Activated CD4-positive, alpha-beta T cell treated with anti-CD3 and anti-CD28 coated beads for 36 hours (primary cell): ENCODE measurements around the gene MAEL. TPM values are rescaled to one million over a fixed set of nuclear protein-coding genes. Genes with fewer than 3 reads are reported as not detected.

Experiments used
- ATAC-seq: fragments of 200-7000 bp; cut with Tn5 transposase; one replicate; pipeline ENCODE4 v1.10.0; 2021; ENCODE audit warnings: mild to moderate bottlenecking, moderate library complexity
- CTCF ChIA-PET: fragments of 350-600 bp; sonication (Branson Sonifier 250); formaldehyde crosslinking; loops from one replicate; lab custom pipeline; 2021; ENCODE audit warnings: antibody characterized with exemption; lab: Charles Lee
- POLR2A ChIA-PET: fragments of 350-600 bp; sonication (Branson Sonifier 250); formaldehyde crosslinking; loops from one replicate; lab custom pipeline; 2021; ENCODE audit warnings: antibody characterized with exemption, inconsistent platforms; lab: Charles Lee
- DNase-seq: peaks from one replicate; pipeline ENCODE4 v3.0.0-alpha.2; 2020
- H3K27ac Mint-ChIP-seq: one replicate; pipeline ENCODE4 v1.8.0; 2021; ENCODE audit warnings: mixed read lengths
- H3K27me3 Mint-ChIP-seq: one replicate; pipeline ENCODE4 v1.8.0; 2021; ENCODE audit warnings: mixed read lengths
- H3K36me3 Mint-ChIP-seq: one replicate; pipeline ENCODE4 v1.8.0; 2021; ENCODE audit warnings: low read depth, mixed read lengths
- H3K4me1 Mint-ChIP-seq: one replicate; pipeline ENCODE4 v1.8.0; 2021; ENCODE audit warnings: mixed read lengths
- H3K4me3 Mint-ChIP-seq: one replicate; pipeline ENCODE4 v1.8.0; 2021; ENCODE audit warnings: mild to moderate bottlenecking, moderate library complexity, mixed read lengths
- H3K9me3 Mint-ChIP-seq: one replicate; pipeline ENCODE4 v1.8.0; 2021; ENCODE audit warnings: low read depth, mixed read lengths
- intact Hi-C, 2 experiments: fragments of 100-400 bp; cut with DNase I in 1 of 2; cut with micrococcal nuclease in 1 of 2; formaldehyde crosslinking; loops; one replicate each; pipeline versions ENCODE4 v1.14.2 to v1.15.1; 2022 to 2024; cut with DNase I, micrococcal nuclease
- total RNA-seq, 2 experiments: library from RNA; stranded (reverse); gene quantifications; one replicate each; pipeline ENCODE4 v1.2.3, GENCODE V29; 2021

MAEL gene
- total RNA-seq, 2 experiments from 2014 or later: 0.11 TPM; not detected in 1

DNA sequence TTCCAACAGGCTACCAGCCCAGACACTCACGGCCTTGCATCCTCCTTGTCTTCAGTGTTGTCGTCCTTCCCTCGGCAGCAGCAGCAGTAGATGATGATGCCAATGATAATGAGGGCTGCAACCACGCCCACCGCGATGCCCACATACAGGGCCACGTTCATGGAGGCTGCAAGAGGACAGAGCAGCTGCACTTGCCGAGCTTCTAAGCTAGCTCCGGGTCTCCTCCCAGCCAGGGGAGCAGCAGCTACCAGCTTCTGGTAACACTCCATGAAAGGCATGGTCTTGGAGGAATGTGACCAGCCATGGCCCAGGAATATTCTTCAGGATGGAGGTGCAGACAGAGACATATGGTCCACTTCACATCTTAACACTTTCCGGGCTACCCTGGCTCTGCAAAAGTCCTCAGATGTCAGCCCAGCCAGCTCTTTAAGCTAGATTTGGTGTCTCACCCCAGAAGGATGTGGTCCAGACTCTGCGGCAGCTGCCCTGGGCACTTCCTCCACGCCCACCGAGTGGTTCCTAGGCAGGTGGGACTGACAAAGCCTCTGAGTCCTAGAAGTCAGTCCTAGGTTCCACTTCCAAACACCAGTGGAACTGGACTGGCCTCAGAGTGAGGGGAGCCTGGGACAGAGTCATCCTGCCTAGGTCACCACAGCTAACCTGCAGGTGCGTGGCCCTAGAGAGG, 66.0 kb downstream of the MAEL start:
- no peaks in the 10 kb centered on the region for H3K36me3 Mint-ChIP-seq
- no peaks in the 10 kb centered on the region for H3K9me3 Mint-ChIP-seq
- ChIA-PET POLR2A (no interaction called here), CTCF (interaction anchor here (0.6 to 6.9 kb wide), 3 partner anchors 11 to 237 kb away, joined by 3 to 53 read pairs (median 4); no protein-coding TSS in a partner anchor)
- H3K27ac Mint-ChIP-seq: no peak overlapping the region
- H3K4me1 Mint-ChIP-seq: peaks cover 7% of the 10 kb centered on the region
- no peak for DNase-seq
- H3K27me3 Mint-ChIP-seq: no peaks in the 10 kb centered on the region
- H3K4me3 Mint-ChIP-seq: no peak overlapping the region
- ATAC-seq: no peak
- intact Hi-C loops: loop anchor here (5.0 kb wide), 2 partner anchors 83 to 218 kb away; partner anchors contain the start of gene POGK (in 1 of the 2)

DNA sequence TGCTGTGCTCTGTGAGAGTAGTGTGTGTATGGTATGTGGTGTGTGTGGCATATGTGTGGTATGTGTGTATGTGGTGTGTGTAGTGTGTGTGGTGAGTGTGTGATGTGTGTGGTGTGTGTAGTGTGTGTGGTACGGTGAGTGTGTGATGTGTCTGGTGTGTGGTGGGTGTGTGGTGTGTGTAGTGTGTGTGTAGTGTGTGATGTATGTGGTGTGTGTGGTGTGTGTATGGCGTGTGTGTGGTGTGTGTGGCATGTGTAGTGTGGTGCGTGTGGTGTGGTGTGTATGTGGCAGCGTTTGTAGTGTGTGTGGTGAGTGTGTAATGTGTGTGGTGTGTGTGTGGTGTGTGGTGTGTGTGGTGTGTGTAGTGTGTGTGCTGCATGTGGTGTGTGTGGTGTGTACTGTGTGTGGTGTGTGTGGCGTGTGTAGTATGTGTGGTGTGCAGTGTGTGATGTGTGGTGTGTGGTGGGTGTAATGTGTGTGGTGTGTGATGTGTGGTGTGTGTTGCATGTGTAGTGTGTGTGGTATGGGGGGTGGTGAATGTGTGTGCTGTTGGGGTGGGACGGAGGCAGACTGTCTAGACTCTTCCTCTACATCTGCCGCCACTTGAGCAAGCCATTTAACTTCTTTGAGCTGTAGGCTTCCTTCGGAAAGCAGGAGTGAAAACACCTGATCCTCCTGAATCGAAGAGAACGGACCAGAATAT, 67.6 kb downstream of the MAEL start:
- Mint-ChIP-seq H3K27me3 (no peaks in the 10 kb centered on the region), H3K4me1 (peaks cover 7% of the 10 kb centered on the region), H3K27ac (no peak overlapping the region), H3K4me3 (no peak overlapping the region), H3K9me3 (no peaks in the 10 kb centered on the region), H3K36me3 (no peaks in the 10 kb centered on the region)
- POLR2A ChIA-PET: no interaction called here
- peak; percentile 21 for ATAC-seq
- CTCF ChIA-PET: interaction anchor here (0.8 to 11.2 kb wide), 14 partner anchors 10 to 471 kb away, joined by 3 to 541 read pairs (median 4); partner anchors contain the start of gene TADA1
- no peak for DNase-seq
- intact Hi-C loops: loop anchor here (5.0 kb wide), 2 partner anchors 84 to 219 kb away; partner anchors contain the start of gene POGK (in 1 of the 2)

DNA sequence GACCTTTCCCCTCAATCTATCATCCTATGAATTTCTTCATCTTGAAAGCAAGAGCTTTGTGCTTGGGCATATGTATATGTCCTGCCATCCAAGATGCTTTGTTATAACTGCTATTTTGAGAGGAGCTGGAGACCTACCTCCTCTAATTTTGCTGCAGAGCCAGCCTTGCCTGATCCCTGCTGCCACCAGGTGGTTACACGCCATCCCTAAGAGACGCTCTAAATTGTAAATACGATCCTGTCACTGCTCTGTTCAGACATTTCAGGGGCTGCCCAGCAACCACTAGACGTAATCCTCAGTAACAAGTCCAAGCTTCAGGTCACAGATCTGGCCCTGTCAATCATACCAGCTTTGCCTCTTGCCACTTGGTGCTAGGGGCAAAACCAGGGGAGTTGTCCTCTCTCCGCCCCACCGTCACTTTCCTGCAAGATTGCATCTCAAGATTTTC, 68.2 kb downstream of the MAEL start:
- Mint-ChIP-seq H3K4me3 (no peak overlapping the region), H3K27me3 (no peaks in the 10 kb centered on the region), H3K4me1 (peaks cover 7% of the 10 kb centered on the region), H3K9me3 (no peaks in the 10 kb centered on the region), H3K36me3 (no peaks in the 10 kb centered on the region), H3K27ac (no peak overlapping the region)
- POLR2A ChIA-PET: interaction anchor here (0.6 kb wide), 2 partner anchors 147 to 433 kb away, joined by 3 read pairs; no protein-coding TSS in a partner anchor
- CTCF ChIA-PET: interaction anchor here (0.7 to 11.2 kb wide), 15 partner anchors 10 to 471 kb away, joined by 3 to 541 read pairs (median 4); partner anchors contain the start of gene TADA1
- ATAC-seq (peak; percentile 79), DNase-seq (peak; percentile 72)
- intact Hi-C loops: loop anchor here (5.0 kb wide), 2 partner anchors 85 to 220 kb away; partner anchors contain the start of gene POGK (in 1 of the 2)

DNA sequence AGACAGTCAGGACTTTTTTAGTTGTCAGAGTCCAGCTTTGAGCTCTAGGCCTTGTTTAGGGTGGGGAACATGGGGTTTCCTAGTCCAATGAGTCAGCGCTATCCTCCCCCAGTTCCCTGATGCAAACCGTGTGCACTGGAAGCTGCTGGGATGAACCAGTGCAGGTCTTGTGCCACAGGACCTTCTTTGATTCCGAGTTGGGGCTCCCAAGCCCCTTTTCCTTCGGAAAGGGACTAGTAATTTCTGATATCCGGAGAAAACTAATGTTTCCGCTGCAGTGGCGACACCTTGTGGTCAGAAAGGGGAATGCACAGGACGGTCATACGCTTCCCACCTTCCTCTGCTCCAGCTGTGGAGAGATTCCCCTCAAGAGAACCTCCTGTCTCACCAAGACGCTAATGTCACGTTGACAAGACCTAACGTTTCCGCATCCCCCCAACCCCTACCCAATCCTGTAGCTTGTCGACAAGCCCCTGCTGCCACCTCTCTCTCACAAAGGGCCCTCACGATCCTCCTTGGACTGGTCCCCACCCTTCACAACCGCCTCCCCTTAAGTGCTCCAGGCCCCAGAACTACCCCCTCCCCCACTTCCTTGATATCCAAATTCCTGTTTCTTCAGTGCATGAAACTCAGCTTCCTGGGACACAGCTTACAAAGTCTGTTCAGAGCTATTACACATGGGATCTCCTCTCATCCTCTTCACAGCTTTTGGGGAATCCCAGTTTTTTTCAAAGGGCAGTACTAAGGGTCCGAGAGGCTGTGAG, 70.1 kb downstream of the MAEL start:
- DNase-seq: peak; percentile 85
- intact Hi-C loops: loop anchor here (1.0 to 5.0 kb wide), 7 partner anchors 84 to 1132 kb away; partner anchors contain the start of genes ILDR2 (in 1 of the 2), POGK (in 1 of the 2) and TADA1 (in 1 of the 2)
- peak; percentile 55 for ATAC-seq
- H3K4me1 Mint-ChIP-seq: peaks cover 7% of the 10 kb centered on the region
- CTCF ChIA-PET: interaction anchor here (0.5 to 11.2 kb wide), 74 partner anchors 8 to 1176 kb away, joined by 3 to 541 read pairs (median 5); partner anchors contain the start of genes CREG1, GPA33, ILDR2 and POU2F1
- POLR2A ChIA-PET: interaction anchor here (1.0 to 1.5 kb wide), 3 partner anchors 81 to 161 kb away, joined by 4 to 5 read pairs (median 4); partner anchors contain the start of gene POU2F1
- no peaks in the 10 kb centered on the region for H3K36me3 Mint-ChIP-seq
- no peaks in the 10 kb centered on the region for H3K9me3 Mint-ChIP-seq
- H3K27ac Mint-ChIP-seq: peak overlapping the region; percentile 61
- no peaks in the 10 kb centered on the region for H3K27me3 Mint-ChIP-seq
- H3K4me3 Mint-ChIP-seq: no peak overlapping the region

DNA sequence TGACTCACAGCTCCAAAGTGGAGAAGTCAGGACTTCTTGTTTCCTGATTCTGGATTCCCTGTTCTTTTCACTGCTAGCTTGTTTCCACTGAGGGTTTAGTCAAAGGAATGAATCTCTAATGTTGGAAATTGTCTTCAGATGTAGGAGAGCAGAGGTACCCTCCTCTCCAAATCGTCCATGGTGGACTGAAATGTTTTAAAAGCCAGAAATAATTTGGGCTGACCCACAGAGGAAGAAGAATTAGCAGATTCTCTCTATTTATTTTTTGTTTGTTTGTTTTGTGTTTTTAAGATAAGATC, 70.7 kb downstream of the MAEL start:
- ATAC-seq (no peak), DNase-seq (no peak)
- H3K27ac Mint-ChIP-seq: peak overlapping the region; percentile 27
- ChIA-PET POLR2A (interaction anchor here (1.0 to 1.4 kb wide), 2 partner anchors 81 to 161 kb away, joined by 4 to 5 read pairs; partner anchors contain the start of gene POU2F1), CTCF (interaction anchor here (0.6 to 11.2 kb wide), 55 partner anchors 8 to 579 kb away, joined by 3 to 541 read pairs (median 5); partner anchors contain the start of genes POU2F1 and TADA1)
- intact Hi-C loops: loop anchor here (1.0 to 10.0 kb wide), 8 partner anchors 85 to 1133 kb away; partner anchors contain the start of genes ILDR2 (in 1 of the 2), POGK (in 1 of the 2) and TADA1 (in 1 of the 2)
- H3K4me1 Mint-ChIP-seq: peaks cover 7% of the 10 kb centered on the region
- H3K36me3 Mint-ChIP-seq: no peaks in the 10 kb centered on the region
- H3K27me3 Mint-ChIP-seq: no peaks in the 10 kb centered on the region
- H3K4me3 Mint-ChIP-seq: no peak overlapping the region
- no peaks in the 10 kb centered on the region for H3K9me3 Mint-ChIP-seq

DNA sequence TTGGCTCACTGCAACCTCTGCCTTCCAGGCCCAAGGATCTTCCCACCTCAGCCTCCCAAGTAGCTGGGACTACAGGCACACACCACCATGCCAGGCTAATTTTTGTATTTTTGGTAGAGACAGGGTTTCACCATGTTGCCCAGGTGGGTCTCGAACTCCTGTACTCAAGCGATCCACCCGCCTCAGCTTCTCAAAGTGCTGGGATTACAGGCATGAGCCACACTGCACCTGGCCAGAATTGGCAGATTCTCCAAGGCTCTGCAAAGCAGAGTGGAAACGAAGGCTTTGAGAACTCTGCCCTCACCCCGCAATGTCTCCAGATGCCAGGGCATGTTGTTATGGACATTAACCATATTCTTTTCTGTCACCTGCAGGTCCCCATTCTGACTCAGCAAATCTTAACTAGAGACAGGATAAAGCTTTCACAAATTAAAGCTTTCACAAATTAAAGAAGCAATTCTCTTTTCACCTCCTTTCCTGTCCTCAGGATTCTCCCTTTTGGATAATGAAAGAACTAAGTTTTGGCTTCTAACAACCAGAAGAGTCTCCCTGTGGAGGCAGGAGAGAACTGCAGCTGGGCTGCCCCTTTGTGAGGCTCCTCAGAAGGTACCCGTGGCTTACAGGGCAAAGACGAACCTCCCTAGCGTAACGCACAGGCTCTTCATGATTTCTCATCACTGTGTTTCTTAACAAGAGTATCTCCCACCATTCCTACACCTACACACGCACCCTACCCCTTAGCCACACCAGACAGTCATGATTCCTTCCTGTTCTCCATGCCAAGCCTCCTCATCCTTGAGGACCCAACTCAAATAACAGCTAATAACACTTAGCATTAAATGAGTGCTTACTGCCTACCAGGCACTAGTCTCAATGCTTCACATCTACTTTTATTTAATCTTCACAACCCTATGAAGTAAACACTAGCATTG, 71.3 kb downstream of the MAEL start:
- no peaks in the 10 kb centered on the region for H3K9me3 Mint-ChIP-seq
- no peak for DNase-seq
- ChIA-PET POLR2A (interaction anchor here (1.0 to 1.4 kb wide), 2 partner anchors 82 to 160 kb away, joined by 4 to 5 read pairs; partner anchors contain the start of gene POU2F1), CTCF (interaction anchor here (0.6 to 11.2 kb wide), 37 partner anchors 9 to 495 kb away, joined by 3 to 541 read pairs (median 6); partner anchors contain the start of genes POU2F1 and TADA1)
- H3K27ac Mint-ChIP-seq: peak overlapping the region; percentile 27
- ATAC-seq: no peak
- no peaks in the 10 kb centered on the region for H3K27me3 Mint-ChIP-seq
- no peaks in the 10 kb centered on the region for H3K36me3 Mint-ChIP-seq
- peaks cover 7% of the 10 kb centered on the region for H3K4me1 Mint-ChIP-seq
- intact Hi-C loops: loop anchor here in 1 of 2 experiments (10.0 kb wide), 1 partner anchor 374 kb away; no protein-coding TSS in a partner anchor
- no peak overlapping the region for H3K4me3 Mint-ChIP-seq

DNA sequence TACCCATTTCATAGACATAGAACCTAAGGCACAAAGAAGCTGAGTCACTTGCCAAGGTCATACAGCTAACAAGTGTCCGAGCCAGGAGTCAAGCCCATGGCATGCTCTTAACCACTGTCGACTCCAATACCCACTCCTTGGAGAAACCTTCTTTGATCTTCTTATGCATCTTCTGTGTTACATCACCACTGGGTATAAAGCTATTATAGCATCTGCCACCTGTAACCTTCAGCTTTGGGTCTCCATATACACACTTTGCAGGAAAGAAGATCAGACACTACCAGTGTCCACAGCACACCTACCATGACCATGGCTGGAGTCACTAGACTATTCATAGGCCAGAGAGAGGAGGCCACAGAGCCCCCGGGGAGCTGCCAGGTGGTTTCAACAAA, 72.0 kb downstream of the MAEL start:
- H3K4me1 Mint-ChIP-seq: peaks cover 7% of the 10 kb centered on the region
- ChIA-PET CTCF (interaction anchor here (0.6 to 11.2 kb wide), 15 partner anchors 17 to 495 kb away, joined by 3 to 541 read pairs (median 6); partner anchors contain the start of gene TADA1), POLR2A (no interaction called here)
- no peak for DNase-seq
- H3K9me3 Mint-ChIP-seq: no peaks in the 10 kb centered on the region
- H3K27me3 Mint-ChIP-seq: no peaks in the 10 kb centered on the region
- intact Hi-C loops: loop anchor here in 1 of 2 experiments (10.0 kb wide), 1 partner anchor 374 kb away; no protein-coding TSS in a partner anchor
- H3K27ac Mint-ChIP-seq: no peak overlapping the region
- no peak for ATAC-seq
- no peak overlapping the region for H3K4me3 Mint-ChIP-seq
- H3K36me3 Mint-ChIP-seq: no peaks in the 10 kb centered on the region

DNA sequence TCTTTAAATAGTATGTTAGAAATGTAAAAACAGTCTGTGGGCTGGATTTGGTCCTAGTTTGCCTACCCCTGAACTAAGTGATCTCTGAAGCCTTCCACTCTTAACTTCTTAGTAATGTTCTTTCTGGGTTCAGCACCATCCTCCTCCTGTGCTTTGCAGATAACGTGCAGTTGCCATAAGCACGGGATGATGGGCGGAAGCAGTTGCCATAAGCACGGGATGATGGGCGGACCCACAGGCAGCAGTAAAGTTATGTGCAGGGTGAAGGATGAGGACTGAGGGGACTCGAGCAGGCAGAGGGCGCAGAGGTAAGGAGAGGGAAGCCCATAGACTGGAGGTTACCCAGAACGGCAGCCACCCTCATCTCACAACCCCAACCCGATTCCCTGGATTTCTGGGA, 75.5 kb downstream of the MAEL start:
- no peaks in the 10 kb centered on the region for H3K36me3 Mint-ChIP-seq
- H3K9me3 Mint-ChIP-seq: no peaks in the 10 kb centered on the region
- ChIA-PET CTCF (interaction anchor here (0.7 to 11.2 kb wide), 5 partner anchors 13 to 162 kb away, joined by 3 to 541 read pairs (median 3); no protein-coding TSS in a partner anchor), POLR2A (no interaction called here)
- no peak overlapping the region for H3K4me3 Mint-ChIP-seq
- no peaks in the 10 kb centered on the region for H3K4me1 Mint-ChIP-seq
- ATAC-seq: no peak
- DNase-seq: no peak
- no peak overlapping the region for H3K27ac Mint-ChIP-seq
- intact Hi-C loops: loop anchor here (5.0 to 10.0 kb wide), 3 partner anchors 343 to 493 kb away; no protein-coding TSS in a partner anchor
- H3K27me3 Mint-ChIP-seq: no peaks in the 10 kb centered on the region

DNA sequence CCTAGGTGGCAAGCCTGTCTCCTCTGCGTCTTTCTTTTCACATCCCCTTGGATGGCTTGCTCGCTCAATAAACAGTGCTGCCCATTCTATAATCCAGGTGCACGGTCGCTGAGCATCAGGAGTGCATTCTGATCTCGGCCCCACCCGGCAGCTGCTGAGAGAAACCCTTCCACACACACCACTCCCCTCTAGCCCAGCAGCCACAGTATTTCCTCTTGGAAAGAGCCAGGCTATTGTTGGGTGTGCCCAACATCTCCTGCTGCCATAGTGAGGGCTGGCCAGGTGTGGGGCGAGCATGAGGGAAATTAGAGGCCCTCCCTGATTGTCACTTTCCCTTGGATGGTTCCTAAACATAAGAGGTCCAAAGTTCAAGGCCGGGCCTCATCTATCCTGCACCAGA, 76.4 kb downstream of the MAEL start:
- Mint-ChIP-seq H3K27me3 (no peaks in the 10 kb centered on the region), H3K4me1 (no peaks in the 10 kb centered on the region), H3K4me3 (no peak overlapping the region), H3K36me3 (no peaks in the 10 kb centered on the region), H3K9me3 (no peaks in the 10 kb centered on the region), H3K27ac (no peak overlapping the region)
- intact Hi-C loops: loop anchor here (5.0 to 10.0 kb wide), 3 partner anchors 342 to 492 kb away; no protein-coding TSS in a partner anchor
- ATAC-seq (no peak), DNase-seq (no peak)
- POLR2A ChIA-PET: no interaction called here
- CTCF ChIA-PET: interaction anchor here (0.7 to 11.2 kb wide), 5 partner anchors 12 to 158 kb away, joined by 3 to 541 read pairs (median 3); no protein-coding TSS in a partner anchor
